ENCODE measurements around the gene ASB2. TPM values are rescaled to one million over a fixed set of nuclear protein-coding genes. Genes with fewer than 3 reads are reported as not detected.

The ASB2 gene
- total and polyA plus RNA-seq, 2 of the 13 experiments (the other 11 are each of a cell fraction or from before 2014, with no cell fraction given): 0.82 to 4.1 TPM

DNA sequence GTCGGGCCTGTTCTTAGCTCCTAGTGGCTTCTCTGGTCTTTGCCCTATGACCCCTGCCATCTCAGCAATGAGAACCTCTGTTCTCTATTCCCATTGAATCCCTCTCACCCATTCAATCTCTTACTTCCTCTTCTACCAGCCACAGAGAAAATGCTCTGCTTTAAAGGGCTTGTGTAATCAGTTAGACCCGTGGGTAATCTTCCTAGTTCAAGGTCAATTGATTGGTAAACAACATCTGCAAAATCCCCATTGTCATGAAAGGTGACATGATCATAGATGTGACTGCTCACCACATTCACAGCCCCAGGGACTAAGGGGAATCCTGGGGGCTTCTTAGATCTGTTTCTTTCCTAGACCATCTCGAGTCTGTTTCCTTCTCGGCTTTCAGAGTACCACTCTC, 13.6 kb upstream of the ASB2 start (continued):
- TF ChIP-seq CREM (IDR thresholded peaks at IDR 0.05) (peak; percentile 37; the same call in 1 of the 2 replicates), CREM (CRISPR knock-in tag; IDR thresholded peaks at IDR 0.05) (no peak), THAP11 (CRISPR knock-in tag; IDR thresholded peaks at IDR 0.05) (peak; percentile 42; the same call in 1 of the 2 replicates), PITX1 (CRISPR knock-in tag; IDR thresholded peaks at IDR 0.05) (0 out of 2 replicates have a peak, but pooled peaks have one; percentile 38), ZNF737 (CRISPR knock-in tag; IDR thresholded peaks at IDR 0.05; ENCODE audit: borderline replicate concordance) (no peak), HMG20B (CRISPR knock-in tag; conservative IDR thresholded peaks at IDR 0.05) (peak; percentile 97), ZNF781 (CRISPR knock-in tag; IDR thresholded peaks at IDR 0.05; ENCODE audit: borderline replicate concordance, not compliant biosample characterization) (no peak), TBX3 (IDR thresholded peaks at IDR 0.05; ENCODE audit: borderline replicate concordance) (peak; percentile 45; the same call in 1 of the 2 replicates), HHEX (CRISPR knock-in tag; IDR thresholded peaks at IDR 0.05) (peak; percentile 93), GATAD2A (CRISPR knock-in tag; IDR thresholded peaks at IDR 0.05) (peak; percentile 70), ZNF263 (CRISPR knock-in tag; IDR thresholded peaks at IDR 0.05) (no peak)
- TF ChIP-seq, protein P1, sequence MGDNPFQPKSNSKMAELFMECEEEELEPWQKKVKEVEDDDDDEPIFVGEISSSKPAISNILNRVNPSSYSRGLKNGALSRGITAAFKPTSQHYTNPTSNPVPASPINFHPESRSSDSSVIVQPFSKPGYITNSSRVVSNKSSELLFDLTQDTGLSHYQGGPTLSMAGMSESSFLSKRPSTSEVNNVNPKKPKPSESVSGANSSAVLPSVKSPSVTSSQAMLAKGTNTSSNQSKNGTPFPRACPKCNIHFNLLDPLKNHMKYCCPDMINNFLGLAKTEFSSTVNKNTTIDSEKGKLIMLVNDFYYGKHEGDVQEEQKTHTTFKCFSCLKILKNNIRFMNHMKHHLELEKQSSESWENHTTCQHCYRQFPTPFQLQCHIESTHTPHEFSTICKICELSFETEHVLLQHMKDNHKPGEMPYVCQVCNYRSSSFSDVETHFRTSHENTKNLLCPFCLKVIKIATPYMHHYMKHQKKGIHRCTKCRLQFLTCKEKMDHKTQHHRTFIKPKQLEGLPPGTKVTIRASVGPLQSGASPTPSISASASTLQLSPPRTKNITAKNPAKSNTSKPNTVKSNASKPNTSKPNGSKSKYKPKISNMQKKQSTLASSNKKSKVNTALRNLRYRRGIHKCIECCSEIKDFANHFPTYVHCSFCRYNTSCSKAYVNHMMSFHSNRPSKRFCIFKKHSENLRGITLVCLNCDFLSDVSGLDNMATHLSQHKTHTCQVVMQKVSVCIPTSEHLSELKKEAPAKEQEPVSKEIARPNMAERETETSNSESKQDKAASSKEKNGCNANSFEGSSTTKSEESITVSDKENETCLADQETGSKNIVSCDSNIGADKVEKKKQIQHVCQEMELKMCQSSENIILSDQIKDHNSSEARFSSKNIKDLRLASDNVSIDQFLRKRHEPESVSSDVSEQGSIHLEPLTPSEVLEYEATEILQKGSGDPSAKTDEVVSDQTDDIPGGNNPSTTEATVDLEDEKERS (CRISPR knock-in tag; IDR thresholded peaks at IDR 0.05): no peak
- TF ChIP-seq, protein P2, sequence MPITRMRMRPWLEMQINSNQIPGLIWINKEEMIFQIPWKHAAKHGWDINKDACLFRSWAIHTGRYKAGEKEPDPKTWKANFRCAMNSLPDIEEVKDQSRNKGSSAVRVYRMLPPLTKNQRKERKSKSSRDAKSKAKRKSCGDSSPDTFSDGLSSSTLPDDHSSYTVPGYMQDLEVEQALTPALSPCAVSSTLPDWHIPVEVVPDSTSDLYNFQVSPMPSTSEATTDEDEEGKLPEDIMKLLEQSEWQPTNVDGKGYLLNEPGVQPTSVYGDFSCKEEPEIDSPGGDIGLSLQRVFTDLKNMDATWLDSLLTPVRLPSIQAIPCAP (CRISPR knock-in tag; IDR thresholded peaks at IDR 0.05; ENCODE audit: low read depth): no peak
- TF ChIP-seq, protein P3, sequence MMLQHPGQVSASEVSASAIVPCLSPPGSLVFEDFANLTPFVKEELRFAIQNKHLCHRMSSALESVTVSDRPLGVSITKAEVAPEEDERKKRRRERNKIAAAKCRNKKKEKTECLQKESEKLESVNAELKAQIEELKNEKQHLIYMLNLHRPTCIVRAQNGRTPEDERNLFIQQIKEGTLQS (CRISPR knock-in tag; IDR thresholded peaks at IDR 0.05): no peak
- TF ChIP-seq, protein P4, sequence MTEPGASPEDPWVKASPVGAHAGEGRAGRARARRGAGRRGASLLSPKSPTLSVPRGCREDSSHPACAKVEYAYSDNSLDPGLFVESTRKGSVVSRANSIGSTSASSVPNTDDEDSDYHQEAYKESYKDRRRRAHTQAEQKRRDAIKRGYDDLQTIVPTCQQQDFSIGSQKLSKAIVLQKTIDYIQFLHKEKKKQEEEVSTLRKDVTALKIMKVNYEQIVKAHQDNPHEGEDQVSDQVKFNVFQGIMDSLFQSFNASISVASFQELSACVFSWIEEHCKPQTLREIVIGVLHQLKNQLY (CRISPR knock-in tag; IDR thresholded peaks at IDR 0.05): 0 out of 2 replicates have a peak, but pooled peaks have one; percentile 40
- TF ChIP-seq, protein P5, sequence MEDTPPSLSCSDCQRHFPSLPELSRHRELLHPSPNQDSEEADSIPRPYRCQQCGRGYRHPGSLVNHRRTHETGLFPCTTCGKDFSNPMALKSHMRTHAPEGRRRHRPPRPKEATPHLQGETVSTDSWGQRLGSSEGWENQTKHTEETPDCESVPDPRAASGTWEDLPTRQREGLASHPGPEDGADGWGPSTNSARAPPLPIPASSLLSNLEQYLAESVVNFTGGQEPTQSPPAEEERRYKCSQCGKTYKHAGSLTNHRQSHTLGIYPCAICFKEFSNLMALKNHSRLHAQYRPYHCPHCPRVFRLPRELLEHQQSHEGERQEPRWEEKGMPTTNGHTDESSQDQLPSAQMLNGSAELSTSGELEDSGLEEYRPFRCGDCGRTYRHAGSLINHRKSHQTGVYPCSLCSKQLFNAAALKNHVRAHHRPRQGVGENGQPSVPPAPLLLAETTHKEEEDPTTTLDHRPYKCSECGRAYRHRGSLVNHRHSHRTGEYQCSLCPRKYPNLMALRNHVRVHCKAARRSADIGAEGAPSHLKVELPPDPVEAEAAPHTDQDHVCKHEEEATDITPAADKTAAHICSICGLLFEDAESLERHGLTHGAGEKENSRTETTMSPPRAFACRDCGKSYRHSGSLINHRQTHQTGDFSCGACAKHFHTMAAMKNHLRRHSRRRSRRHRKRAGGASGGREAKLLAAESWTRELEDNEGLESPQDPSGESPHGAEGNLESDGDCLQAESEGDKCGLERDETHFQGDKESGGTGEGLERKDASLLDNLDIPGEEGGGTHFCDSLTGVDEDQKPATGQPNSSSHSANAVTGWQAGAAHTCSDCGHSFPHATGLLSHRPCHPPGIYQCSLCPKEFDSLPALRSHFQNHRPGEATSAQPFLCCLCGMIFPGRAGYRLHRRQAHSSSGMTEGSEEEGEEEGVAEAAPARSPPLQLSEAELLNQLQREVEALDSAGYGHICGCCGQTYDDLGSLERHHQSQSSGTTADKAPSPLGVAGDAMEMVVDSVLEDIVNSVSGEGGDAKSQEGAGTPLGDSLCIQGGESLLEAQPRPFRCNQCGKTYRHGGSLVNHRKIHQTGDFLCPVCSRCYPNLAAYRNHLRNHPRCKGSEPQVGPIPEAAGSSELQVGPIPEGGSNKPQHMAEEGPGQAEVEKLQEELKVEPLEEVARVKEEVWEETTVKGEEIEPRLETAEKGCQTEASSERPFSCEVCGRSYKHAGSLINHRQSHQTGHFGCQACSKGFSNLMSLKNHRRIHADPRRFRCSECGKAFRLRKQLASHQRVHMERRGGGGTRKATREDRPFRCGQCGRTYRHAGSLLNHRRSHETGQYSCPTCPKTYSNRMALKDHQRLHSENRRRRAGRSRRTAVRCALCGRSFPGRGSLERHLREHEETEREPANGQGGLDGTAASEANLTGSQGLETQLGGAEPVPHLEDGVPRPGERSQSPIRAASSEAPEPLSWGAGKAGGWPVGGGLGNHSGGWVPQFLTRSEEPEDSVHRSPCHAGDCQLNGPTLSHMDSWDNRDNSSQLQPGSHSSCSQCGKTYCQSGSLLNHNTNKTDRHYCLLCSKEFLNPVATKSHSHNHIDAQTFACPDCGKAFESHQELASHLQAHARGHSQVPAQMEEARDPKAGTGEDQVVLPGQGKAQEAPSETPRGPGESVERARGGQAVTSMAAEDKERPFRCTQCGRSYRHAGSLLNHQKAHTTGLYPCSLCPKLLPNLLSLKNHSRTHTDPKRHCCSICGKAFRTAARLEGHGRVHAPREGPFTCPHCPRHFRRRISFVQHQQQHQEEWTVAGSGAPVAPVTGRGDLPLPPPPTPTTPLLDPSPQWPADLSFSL (CRISPR knock-in tag; IDR thresholded peaks at IDR 0.05): no peak
